Effector CD4-positive, alpha-beta T cell (primary cell): ENCODE data around the gene INO80E.

Experiments used
- DNase-seq: peaks from one replicate; pipeline ENCODE4 v3.0.0-alpha.2; 2020

Gene INO80E

DNA sequence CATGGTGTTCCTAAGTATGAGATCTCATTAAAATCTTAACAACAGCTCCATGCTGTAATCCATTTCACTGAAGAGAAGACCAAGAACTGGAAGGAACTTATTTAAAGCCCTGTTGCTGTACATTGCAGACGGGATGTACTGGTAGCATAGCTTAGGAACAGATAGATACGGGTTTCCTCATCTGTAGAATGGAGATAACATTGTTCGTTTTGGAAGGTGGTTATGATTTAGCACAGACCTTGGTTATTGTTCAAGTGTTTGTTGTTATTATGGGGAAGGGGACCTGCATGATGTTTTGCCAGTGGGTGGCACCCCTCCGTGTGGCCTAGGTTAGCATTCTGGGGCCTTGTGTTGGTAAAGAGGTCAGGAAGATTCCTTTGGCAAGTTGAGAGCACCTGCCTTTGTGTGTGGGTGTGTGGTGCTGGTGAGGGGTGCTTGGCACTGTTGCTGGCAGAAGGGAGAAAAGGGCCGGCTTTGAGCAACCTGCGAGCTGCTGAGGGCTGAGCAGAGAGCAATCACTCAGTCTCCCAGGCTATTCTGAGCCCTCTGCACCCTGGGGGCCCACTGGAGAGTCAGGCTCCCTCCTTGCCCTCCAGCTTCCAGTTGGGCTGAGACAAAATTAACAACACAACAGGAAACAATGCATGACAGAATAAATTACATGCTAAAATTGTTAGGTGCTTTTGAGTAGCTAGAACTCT lies 20.1 kb upstream of the INO80E start:
- no peak for DNase-seq

DNA sequence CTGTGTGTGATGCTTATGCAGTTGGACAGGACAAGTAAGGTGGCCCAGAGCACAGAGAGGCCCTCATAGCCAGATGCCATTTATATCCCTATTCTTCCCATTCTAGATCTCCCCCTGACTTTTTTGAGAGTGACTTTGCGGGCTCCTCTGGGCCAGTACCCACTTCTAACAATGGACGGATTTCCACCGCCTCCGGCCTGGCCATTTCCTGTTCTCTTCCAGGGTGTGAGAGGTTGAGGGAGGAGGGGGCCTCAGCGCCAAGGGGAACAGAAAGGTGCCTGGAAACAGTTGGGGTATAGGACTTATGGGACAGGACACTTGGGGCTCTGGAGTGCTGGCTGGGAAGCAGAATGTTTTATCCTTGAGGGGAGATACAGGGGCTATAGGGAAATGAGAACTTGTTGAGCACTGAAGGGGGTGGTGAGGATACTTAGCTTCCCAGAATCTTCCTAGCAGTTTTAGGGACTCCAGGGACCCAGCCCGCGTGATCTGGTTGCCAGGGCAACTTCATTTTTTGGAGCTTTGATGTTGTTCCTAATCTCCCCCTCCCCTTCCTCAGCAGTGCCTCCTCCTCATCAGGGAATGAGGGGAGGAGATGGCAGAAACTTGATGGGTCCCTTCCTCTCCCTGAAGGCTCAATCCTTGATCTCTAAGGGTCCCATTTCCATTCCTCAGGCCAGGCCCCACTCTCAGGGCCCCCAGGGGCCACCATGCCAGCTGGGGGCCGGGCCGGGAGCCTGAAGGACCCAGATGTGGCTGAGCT lies 18.8 kb upstream of the INO80E start:
- no peak for DNase-seq

DNA sequence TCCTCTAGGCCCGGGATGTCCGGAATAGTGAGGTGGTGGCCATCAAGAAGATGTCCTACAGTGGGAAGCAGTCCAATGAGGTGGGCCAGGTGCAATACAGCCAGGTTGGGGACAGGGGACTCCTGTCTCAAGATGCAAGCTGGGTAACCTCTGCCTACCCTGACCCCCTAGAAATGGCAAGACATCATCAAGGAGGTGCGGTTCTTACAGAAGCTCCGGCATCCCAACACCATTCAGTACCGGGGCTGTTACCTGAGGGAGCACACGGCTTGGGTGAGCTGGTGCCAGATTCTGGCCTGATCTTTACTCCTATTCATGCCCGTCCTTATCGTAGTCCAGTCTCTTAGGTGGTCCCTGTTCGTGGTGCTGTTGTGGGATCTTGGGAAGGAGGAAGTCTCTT lies 18.0 kb upstream of the INO80E start:
- no peak for DNase-seq

DNA sequence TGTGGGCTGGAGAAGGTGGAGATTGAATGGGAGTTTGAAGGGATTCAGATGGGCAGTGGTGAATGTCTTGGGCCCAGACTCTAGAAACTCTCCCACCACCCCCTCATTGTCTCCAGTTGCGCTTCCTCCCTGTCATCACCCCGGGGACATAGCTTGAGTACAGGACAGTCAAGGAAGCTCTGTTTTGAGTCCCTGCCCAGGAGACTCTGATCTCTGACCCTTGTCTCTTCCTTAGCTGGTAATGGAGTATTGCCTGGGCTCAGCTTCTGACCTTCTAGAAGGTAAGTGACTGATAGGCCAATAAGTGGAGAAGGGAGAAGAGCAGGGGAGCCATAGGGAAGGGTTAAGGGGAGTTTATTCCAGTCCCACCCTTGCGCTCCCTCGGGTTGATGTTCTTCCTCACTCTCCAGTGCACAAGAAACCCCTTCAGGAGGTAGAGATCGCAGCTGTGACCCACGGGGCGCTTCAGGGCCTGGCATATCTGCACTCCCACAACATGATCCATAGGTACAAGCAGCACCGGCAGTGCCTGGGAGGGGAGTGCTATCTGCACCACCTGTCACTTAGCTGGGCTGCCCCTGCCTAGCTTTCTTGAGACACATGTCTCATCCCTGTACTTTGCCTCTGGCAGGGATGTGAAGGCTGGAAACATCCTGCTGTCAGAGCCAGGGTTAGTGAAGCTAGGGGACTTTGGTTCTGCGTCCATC lies 17.3 kb upstream of the INO80E start:
- DNase-seq, result no peak

DNA sequence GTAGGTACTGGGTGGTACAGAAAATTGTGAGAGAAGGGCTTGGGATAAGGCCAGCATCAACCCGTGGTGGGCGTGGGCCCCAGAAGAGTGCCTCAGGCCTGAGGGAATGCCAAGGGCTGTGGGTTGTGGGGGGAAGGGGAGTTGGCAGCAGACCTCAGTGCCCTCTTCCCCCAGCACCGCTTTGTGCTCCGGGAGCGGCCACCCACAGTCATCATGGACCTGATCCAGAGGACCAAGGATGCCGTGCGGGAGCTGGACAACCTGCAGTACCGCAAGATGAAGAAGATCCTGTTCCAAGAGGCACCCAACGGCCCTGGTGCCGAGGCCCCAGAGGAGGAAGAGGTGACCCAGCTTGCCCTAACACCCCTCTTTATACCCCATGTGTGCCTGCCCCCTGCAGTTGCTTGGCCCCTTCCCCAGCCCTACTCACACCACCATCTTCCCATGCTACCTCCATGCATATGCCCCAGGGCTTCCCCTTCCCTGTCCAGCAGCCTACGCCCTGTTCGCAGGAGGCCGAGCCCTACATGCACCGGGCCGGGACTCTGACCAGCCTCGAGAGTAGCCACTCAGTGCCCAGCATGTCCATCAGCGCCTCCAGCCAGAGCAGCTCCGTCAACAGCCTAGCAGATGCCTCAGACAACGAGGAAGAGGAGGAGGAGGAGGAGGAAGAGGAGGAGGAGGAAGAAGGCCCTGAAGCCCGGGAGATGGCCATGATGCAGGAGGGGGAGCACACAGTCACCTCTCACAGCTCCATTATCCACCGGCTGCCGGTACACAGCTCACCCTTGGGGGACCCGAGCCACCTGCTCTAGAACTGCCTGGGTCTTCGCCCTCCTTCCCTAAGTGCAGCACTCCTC lies 13.3 kb upstream of the INO80E start:
- no peak for DNase-seq

DNA sequence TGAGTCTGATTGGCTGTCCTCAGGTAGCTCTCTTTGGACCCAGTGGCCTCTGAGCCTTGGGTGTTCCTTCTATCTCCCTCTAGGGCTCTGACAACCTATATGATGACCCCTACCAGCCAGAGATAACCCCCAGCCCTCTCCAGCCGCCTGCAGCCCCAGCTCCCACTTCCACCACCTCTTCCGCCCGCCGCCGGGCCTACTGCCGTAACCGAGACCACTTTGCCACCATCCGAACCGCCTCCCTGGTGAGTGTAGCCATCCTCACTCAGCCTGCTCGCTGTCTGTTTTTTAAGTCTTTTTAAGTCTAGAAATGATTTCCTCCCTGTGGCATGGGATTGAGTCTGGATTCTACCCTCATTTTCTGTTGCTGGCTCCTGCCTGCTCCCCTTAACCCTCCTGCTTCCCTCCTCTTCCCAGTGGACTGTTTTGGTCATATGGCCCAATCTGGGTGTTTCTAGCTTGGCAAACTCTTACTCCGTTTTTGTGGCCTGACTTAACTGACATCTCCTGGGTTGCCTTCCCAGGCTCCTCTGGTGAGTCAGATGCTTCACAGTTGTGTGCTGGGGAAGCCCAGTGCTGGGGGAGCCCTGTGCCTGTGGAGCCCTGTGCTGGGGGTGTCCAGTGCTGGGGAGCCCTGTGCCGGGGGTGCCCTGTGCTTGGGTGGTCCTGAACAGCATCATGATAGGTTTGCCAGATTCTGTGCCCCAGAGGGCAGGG lies 12.5 kb upstream of the INO80E start:
- no peak for DNase-seq

DNA sequence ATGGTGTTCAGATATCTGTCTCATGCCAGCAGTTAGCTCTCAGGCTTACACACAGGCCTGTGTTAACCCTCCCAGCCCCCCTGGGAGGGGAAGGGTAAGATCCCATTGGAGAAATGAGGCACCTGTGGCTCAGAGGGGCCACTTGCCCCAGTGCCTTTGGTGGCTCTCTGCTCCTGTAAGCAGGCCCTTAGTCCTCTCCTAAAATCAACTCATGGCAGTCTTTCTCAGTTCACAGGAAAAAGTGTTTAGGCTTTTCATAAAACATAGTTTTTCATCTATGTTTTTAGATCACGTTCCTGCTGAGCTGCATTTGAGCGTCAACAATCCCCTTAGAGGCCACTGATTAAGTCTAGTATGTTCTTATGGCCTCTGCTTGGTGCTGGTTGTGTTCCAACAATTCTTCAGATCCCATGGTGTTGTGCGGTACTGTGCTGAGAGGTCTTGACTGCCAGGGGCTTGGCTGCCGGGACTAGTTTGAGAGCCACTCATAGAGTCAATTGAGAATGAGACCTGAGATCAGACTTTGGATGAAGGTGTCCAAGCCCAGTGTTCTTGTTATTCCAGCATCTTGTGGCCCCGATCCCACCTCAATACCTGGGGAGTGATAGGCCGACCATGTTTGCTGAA lies 11.8 kb upstream of the INO80E start:
- no peak for DNase-seq

DNA sequence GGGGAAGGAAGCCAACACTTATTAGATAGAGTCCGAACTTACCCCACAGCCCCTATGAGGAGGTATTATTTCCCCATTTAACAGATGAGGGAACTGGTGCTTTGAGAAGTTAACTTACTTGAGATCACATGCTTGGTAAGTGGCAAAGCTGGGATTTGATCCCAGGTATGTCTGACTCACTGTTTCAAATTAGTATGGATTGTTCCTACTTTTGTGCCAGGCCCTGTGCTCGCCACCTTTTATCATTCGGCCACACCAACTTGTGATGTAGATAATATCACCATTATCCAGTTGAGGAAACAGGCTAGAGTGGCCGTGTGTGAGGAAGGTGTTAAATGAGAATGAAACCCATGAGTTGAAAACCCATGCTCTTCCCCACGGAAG lies 11.3 kb upstream of the INO80E start:
- DNase-seq, result no peak

DNA sequence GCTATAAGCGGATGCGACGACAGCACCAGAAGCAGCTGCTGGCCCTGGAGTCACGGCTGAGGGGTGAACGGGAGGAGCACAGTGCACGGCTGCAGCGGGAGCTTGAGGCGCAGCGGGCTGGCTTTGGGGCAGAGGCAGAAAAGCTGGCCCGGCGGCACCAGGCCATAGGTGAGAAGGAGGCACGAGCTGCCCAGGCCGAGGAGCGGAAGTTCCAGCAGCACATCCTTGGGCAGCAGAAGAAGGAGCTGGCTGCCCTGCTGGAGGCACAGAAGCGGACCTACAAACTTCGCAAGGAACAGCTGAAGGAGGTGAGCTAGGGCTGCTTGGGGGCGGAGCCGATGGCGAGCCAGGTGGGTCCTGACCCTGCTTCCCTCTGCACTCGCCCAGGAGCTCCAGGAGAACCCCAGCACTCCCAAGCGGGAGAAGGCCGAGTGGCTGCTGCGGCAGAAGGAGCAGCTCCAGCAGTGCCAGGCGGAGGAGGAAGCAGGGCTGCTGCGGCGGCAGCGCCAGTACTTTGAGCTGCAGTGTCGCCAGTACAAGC lies 10.7 kb upstream of the INO80E start:
- no peak for DNase-seq

DNA sequence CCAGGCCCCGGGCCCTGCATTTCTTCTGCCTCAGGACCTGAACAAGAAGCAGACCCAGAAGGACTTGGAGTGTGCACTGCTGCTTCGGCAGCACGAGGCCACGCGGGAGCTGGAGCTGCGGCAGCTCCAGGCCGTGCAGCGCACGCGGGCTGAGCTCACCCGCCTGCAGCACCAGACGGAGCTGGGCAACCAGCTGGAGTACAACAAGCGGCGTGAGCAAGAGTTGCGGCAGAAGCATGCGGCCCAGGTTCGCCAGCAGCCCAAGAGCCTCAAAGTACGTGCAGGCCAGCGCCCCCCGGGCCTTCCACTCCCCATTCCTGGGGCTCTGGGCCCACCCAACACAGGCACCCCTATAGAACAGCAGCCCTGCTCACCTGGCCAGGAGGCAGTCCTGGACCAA lies 9.8 kb upstream of the INO80E start:
- no peak for DNase-seq

DNA sequence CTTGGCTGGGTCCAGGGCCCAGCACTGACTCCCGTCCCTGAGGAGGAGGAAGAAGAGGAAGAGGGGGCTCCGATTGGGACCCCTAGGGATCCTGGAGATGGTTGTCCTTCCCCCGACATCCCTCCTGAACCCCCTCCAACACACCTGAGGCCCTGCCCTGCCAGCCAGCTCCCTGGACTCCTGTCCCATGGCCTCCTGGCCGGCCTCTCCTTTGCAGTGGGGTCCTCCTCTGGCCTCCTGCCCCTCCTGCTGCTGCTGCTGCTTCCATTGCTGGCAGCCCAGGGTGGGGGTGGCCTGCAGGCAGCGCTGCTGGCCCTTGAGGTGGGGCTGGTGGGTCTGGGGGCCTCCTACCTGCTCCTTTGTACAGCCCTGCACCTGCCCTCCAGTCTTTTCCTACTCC lies 9.1 kb upstream of the INO80E start:
- no peak for DNase-seq

DNA sequence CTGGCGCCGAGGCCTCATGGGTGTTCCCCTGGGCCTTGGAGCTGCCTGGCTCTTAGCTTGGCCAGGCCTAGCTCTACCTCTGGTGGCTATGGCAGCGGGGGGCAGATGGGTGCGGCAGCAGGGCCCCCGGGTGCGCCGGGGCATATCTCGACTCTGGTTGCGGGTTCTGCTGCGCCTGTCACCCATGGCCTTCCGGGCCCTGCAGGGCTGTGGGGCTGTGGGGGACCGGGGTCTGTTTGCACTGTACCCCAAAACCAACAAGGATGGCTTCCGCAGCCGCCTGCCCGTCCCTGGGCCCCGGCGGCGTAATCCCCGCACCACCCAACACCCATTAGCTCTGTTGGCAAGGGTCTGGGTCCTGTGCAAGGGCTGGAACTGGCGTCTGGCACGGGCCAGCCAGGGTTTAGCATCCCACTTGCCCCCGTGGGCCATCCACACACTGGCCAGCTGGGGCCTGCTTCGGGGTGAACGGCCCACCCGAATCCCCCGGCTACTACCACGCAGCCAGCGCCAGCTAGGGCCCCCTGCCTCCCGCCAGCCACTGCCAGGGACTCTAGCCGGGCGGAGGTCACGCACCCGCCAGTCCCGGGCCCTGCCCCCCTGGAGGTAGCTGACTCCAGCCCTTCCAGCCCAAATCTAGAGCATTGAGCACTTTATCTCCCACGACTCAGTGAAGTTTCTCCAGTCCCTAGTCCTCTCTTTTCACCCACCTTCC lies 8.5 kb upstream of the INO80E start:
- DNase-seq, result no peak

DNA sequence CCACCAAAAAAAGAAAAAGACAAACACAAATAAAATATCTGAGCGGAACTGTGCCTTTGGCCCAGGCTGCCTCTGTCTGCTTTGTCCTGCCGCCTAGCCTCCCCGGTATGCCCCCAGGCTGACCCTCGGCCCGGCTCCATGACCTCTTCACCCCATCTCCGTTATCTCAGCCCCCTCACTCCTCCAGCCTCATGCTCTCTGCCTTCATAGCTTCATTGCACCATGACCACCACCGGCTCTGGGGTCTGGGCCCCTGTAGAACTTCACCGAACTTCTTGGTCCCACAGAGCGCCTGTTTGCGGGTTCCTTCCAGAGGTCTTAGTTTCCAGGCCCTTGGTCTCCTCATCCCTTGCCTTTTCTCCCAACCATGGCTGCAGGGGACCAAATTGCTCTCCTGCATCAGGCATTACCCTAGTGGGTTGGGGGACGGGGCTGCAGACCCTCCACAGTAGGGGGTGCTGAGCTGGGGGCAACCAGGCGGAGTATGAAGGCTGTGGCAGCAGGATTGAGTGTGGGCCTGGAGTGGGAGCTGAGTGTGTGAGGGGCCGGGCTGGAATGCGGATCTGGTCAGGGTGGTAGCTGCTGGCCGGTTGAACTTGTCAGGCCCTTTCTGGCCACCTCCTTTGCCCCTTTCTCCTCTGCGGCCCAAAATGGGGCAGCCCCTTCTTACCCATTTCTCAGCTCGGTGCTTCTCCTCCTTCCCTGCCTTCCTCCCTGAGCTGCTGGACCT lies 7.5 kb upstream of the INO80E start:
- no peak for DNase-seq

DNA sequence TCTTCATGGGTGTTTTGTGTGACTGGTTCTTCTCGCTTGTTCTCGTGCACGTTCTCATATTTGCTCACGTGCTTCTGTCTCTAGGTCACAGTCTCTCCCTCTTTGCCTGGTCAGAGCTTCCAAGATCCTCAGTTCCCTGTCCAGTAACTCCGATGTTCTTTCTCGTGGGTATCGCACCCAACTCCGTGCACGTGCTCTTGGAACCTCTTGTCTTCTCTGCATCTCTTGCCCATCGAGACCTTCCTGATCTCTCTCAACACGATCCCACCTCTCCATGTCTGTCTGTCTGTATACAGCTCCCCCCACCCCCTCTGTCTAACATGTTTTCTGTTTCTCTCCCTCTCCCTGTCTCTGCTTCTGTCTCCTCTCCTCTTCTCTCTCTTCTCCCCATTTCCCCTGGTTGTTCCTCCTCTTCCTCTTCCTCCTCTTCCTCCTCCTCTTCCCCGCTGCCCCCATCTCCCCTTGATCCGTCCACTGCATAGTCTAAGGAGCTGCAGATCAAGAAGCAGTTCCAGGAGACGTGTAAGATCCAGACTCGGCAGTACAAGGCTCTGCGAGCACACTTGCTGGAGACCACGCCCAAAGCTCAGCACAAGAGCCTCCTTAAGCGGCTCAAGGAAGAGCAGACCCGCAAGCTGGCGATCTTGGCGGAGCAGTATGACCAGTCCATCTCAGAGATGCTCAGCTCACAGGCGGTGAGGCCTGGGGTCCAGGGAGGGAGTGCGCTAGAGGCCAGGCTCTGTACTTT lies 6.8 kb upstream of the INO80E start:
- no peak for DNase-seq

DNA sequence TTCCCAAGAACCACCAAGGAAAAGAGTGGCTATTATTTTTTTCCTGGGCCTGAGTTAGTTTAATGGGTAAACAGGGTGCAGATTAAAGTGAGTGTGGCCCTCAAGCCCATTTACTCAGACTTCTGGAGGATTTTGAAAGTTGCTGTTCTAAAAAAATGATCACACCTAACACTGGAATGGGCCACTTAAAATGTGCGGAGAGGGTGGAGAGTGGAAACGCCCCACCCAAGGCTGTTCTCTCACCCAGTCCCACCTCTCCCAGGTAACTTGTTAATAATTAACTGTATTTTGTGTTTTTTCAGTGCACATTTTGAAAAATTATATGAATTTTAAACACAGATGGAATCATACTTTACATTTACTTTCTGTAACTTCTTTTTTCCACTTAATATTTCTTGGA lies 6.0 kb upstream of the INO80E start:
- DNase-seq, result no peak

DNA sequence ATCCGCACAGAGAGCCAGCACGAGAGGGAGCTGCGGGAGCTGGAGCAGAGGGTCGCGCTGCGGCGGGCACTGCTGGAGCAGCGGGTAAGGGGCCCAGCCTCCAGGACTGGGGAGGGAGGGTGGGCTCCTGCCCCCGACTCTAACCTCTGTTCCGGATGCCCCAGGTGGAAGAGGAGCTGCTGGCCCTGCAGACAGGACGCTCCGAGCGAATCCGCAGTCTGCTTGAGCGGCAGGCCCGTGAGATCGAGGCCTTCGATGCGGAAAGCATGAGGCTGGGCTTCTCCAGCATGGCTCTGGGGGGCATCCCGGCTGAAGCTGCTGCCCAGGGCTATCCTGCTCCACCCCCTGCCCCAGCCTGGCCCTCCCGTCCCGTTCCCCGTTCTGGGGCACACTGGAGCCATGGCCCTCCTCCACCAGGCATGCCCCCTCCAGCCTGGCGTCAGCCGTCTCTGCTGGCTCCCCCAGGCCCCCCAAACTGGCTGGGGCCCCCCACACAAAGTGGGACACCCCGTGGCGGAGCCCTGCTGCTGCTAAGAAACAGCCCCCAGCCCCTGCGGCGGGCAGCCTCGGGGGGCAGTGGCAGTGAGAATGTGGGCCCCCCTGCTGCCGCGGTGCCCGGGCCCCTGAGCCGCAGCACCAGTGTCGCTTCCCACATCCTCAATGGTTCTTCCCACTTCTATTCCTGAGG lies 5.0 kb upstream of the INO80E start:
- DNase-seq, result no peak

DNA sequence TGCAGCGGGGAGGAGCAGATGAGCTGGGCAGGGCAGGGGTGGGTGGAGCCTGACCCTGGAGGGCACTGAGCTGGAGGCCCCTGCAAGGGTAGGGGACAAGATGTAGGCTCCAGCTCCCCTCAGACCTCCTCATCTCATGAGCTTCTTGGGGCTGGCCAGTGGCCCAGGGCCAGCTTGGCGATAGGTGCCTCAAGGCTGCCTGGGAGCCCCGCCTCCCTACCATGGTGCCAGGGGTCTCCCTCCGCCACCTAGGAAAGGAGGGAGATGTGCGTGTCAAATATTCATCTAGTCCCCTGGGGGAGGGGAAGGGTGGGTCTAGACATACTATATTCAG lies 4.5 kb upstream of the INO80E start:
- no peak for DNase-seq

DNA sequence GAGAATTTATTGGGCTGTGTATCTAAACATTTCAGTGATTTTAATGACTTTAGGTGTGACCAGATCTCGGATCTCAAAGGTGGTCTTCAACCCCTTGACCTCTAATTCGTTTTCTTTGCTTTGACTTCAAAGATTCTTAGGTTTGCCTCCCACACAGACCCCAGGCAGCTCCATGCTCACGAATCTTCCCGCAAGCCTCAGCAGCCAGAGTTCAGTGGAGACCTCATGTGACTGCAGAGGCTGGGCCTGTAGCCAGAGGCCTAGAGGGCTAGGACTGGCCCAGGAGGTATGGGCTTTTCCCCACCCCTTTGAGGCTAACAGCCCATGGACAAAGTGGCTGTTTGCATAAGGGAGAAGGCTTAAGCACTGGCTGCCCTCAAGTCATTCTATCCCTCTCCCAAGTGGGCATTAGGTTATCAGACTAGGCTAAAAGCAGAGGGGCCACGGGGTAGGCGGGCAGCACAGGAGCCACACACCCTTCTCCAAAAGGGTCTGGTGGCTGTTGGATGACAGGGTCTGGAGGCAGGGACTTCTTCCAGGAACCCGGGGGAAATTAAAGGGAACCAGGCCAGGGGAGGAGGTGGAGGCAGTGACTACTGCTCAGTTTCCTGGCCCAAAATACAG lies 3.6 kb upstream of the INO80E start:
- no peak for DNase-seq
